ENCODE data around the gene UGT2B15.
"Not testable (repeated sequence)": the region's sequence is repeated elsewhere in the genome, so short reads cannot be mapped to it uniquely, and the experiment has no call there.

The UGT2B15 gene

GRCh38 chr4:68654946-68655721 lies 15.3 kb downstream of the UGT2B15 start:
- Histone ChIP-seq H4K20me1 (ENCODE audit: insufficient read depth) (no peaks in the 10 kb centered on the region), H3K4me2 (no peak overlapping the region), H3K4me1 (ENCODE audit: low read depth, poor library complexity, severe bottlenecking) (peaks cover 20% of the 10 kb centered on the region), H3K27me3 (ENCODE audit: insufficient read depth, low read depth) (no peaks in the 10 kb centered on the region; the same call in 1 of the 2 replicates), H3K27ac (no peak overlapping the region), H3K36me3 (ENCODE audit: insufficient read depth) (no peaks in the 10 kb centered on the region), H3K79me2 (ENCODE audit: insufficient read depth, low read depth) (no peaks in the 10 kb centered on the region), H2AFZ (ENCODE audit: low read depth) (no peak overlapping the region), H3K4me3 (IDR thresholded peaks at IDR 0.05; ENCODE audit: insufficient read depth, low read depth, low read length) (no peak overlapping the region), H3K9ac (no peak overlapping the region)
- TF ChIP-seq CTCF (conservative IDR thresholded peaks at IDR 0.05; ENCODE audit: low read depth, low read length) = no peak

GRCh38 chr4:68651932-68652331 lies 18.5 kb downstream of the UGT2B15 start:
- Histone ChIP-seq H4K20me1 (ENCODE audit: insufficient read depth) (no peaks in the 10 kb centered on the region), H3K9ac (no peak overlapping the region), H3K27me3 (ENCODE audit: insufficient read depth, low read depth) (no peaks in the 10 kb centered on the region; the same call in 1 of the 2 replicates), H3K27ac (no peak overlapping the region), H3K4me2 (no peak overlapping the region), H3K4me1 (ENCODE audit: low read depth, poor library complexity, severe bottlenecking) (peaks cover 9% of the 10 kb centered on the region), H2AFZ (ENCODE audit: low read depth) (no peak overlapping the region), H3K79me2 (ENCODE audit: insufficient read depth, low read depth) (no peaks in the 10 kb centered on the region), H3K4me3 (IDR thresholded peaks at IDR 0.05; ENCODE audit: insufficient read depth, low read depth, low read length) (no peak overlapping the region), H3K36me3 (ENCODE audit: insufficient read depth) (no peaks in the 10 kb centered on the region)
- TF ChIP-seq CTCF (conservative IDR thresholded peaks at IDR 0.05; ENCODE audit: low read depth, low read length) = no peak

GRCh38 chr4:68630371-68630770 lies 40.1 kb downstream of the UGT2B15 start:
- Histone ChIP-seq H4K20me1 (ENCODE audit: insufficient read depth) (no peaks in the 10 kb centered on the region), H2AFZ (ENCODE audit: low read depth) (no peak overlapping the region), H3K4me1 (ENCODE audit: low read depth, poor library complexity, severe bottlenecking) (no peaks in the 10 kb centered on the region), H3K4me3 (IDR thresholded peaks at IDR 0.05; ENCODE audit: insufficient read depth, low read depth, low read length) (no peak overlapping the region), H3K4me2 (no peak overlapping the region), H3K27me3 (ENCODE audit: insufficient read depth, low read depth) (no peaks in the 10 kb centered on the region), H3K9ac (no peak overlapping the region), H3K79me2 (ENCODE audit: insufficient read depth, low read depth) (no peaks in the 10 kb centered on the region), H3K27ac (no peak overlapping the region), H3K36me3 (ENCODE audit: insufficient read depth) (no peaks in the 10 kb centered on the region)
- no peak for TF ChIP-seq CTCF (conservative IDR thresholded peaks at IDR 0.05; ENCODE audit: low read depth, low read length)

- H3K27ac ChIP-seq; H3K79me2 ChIP-seq (ENCODE audit: insufficient read depth, low read depth); H2AFZ ChIP-seq (ENCODE audit: low read depth); H3K9ac ChIP-seq; H3K27me3 ChIP-seq (ENCODE audit: insufficient read depth, low read depth); H3K4me1 ChIP-seq (ENCODE audit: low read depth, poor library complexity, severe bottlenecking); H3K4me3 ChIP-seq (IDR thresholded peaks at IDR 0.05; ENCODE audit: insufficient read depth, low read depth, low read length); H4K20me1 ChIP-seq (ENCODE audit: insufficient read depth); H3K36me3 ChIP-seq (ENCODE audit: insufficient read depth); H3K4me2 ChIP-seq: not testable (repeated sequence)
Observed at GRCh38 chr4:68622731-68623130, 47.7 kb downstream of the UGT2B15 start.

- H4K20me1 ChIP-seq (ENCODE audit: insufficient read depth) = no peaks in the 10 kb centered on the region
- H3K27me3 ChIP-seq (ENCODE audit: insufficient read depth, low read depth) = no peaks in the 10 kb centered on the region
- no peak overlapping the region for H3K4me3 ChIP-seq (IDR thresholded peaks at IDR 0.05; ENCODE audit: insufficient read depth, low read depth, low read length)
- no peak overlapping the region for H2AFZ ChIP-seq (ENCODE audit: low read depth)
- no peak for TF ChIP-seq CTCF (conservative IDR thresholded peaks at IDR 0.05; ENCODE audit: low read depth, low read length)
- H3K4me2 ChIP-seq = no peak overlapping the region
- no peaks in the 10 kb centered on the region for H3K4me1 ChIP-seq (ENCODE audit: low read depth, poor library complexity, severe bottlenecking)
- no peaks in the 10 kb centered on the region for H3K36me3 ChIP-seq (ENCODE audit: insufficient read depth)
- H3K9ac ChIP-seq = no peak overlapping the region
- no peaks in the 10 kb centered on the region for H3K79me2 ChIP-seq (ENCODE audit: insufficient read depth, low read depth)
- no peak overlapping the region for H3K27ac ChIP-seq
Observed at GRCh38 chr4:68617003-68617698, 53.3 kb downstream of the UGT2B15 start.

Data from KMS-11 (cell line).